ENCODE measurements around the gene LEKR1.
"Not testable (repeated sequence)": the region's sequence is repeated elsewhere in the genome, so short reads cannot be mapped to it uniquely, and the experiment has no call there.

The LEKR1 gene

DNA sequence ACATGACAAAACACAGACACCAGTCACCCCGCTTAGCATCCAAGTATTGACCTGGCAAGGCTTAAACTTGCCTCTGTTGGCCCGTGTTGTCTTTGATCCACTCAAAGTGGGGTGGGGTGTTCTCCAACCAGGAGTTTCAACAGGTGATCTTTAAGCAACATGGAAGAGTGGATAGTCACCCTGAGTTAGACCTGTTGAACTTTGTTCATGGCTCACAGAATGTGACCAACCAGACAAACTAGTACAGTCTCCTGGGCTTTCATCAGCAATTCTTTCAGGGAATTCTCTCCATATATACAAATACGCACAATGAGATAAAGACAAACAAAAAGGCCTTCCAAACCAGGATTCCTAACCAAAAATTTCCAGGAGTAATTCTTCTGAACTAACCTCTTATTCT, 11.9 kb downstream of the LEKR1 start:
- no peak for DNase-seq

DNA sequence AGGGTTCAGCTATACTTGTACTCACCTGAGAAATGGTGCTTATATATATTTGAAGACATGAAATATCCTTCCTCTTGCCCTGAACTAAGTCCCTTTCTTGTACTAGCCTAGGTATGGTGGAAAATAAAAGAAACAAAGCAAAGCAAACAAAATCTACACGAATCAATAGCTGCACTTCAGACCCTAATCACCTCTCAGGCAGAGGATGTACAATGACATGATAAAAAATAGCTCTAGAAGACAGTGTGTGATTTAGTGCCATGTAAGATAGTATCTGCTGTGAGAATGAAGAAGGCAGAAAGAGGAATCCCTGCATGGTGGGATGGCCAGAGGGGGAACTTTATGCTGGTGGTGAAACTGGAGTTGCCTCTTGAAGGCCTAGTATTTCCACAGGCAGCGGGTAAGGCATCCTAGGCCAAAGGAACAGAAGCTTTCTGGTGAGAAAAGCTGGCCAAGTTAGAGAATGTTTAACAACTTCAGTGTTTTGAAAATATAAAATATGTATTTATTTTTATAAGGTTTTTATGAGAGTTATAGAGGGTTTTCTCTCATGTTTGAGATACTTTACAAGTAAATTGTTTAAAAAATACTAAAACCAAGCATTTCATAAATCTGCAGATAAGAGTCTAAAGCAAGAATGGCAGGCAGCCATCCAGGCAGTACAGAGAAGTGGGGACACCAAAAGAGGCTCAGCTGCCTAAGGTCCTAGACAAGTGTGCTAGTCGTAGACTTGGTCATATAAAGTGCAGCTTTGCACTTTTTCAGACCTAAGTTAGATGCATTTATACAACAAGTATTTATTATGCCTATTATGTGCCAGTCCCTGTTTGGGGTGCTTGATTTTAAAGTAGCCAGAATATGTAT, 14.9 kb downstream of the LEKR1 start:
- DNase-seq: no peak

DNA sequence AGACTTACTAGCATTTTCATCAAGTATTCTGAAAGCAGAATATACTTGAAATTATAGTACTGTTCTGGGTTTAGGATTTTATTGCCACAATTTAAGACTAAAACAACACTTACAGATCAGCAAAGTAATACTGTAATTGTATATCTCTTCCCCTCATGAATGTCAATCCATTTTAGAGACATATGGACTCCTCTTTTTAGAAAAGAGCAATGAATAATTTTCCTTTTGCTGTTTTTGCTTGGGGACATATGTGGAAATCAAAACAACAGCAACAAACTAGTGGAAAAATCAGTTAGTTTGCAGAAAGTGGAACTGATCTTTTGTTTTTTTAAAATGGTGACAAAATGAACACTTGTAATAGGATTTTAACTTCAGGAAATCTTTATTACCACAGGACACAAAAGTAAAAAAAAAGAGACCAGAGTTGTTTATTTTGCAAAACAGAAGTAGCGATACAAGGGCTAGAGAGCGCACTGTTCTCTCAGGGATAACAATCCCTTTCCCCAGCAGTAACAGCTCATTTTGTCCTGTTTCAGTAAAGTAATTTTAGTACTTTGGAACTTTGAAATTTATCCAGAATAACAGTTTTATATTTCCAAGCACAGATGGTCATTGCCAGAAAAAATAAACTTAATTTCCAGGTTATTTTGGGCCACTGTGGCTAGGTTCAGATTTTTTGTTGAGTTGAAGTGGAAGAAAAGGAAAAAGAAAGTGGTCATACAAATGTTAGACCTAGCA, 17.1 kb downstream of the LEKR1 start:
- no peak for DNase-seq

DNA sequence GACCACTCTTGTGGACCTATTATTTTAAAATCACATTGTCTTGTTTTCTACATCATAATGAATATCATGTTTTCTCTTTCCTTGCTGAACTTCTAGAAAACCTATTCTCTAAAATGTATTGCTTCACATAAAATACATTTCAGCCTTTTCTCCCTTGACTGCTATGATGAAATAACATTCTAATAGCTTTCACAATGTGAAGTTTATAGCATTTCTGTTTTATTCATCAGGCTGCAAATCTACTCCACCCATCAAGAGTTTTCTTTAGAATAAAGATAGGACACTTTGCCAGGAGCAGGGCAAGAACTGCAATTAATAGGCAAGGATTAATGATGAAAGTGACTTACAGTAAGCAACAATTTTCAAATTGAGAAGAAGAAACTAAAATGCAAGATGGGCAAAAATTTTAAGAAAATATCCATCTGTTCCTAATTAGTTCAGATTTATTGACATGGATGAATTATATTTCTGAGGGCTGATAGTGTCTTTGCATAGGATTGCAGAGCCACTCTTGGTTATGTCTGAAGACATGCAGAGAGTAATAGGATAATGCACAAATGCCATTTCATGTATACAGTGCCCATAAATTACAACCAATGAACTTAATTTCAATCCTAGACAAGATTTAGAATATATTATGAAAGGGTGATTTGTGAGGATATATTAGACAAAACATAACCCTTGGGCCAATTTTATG, 21.7 kb downstream of the LEKR1 start:
- no peak for DNase-seq

DNA sequence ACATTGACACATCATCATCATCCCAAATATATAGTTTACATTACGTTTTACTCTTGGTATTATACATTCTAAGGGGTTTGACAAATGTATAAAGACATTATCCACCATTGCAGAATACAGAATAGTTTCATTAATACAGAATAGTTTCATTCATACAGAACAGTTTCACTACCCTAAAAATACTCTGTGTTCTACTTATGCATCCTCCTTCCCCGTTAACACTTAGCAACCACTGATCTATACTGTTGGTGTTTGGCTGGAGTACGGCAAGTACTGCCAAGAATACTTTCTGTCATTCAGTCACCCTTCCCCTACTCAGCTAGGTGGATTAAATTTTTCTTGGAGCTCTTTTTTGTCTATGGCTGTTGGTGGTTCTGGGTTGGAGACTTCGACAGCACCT, 33.4 kb downstream of the LEKR1 start:
- DNase-seq: no peak

DNA sequence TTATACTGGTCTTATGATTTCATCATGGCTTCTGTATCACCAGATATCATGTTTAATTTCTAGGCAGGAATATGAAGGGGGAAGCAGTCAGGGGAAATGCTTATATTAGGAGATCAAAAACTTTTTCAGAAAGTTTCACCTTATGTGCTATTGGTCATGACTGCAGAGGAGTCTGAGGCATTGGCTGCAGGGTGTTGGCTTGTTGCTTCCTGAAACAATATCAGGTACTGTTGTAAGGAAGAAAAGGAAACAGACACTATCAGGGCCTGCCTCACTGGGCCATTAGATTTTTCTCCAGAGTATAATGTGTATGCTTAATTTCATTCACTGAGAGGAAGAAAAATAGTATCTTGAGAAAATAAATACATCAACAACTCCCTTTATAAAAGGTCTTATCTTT, 34.7 kb downstream of the LEKR1 start:
- no peak for DNase-seq

DNA sequence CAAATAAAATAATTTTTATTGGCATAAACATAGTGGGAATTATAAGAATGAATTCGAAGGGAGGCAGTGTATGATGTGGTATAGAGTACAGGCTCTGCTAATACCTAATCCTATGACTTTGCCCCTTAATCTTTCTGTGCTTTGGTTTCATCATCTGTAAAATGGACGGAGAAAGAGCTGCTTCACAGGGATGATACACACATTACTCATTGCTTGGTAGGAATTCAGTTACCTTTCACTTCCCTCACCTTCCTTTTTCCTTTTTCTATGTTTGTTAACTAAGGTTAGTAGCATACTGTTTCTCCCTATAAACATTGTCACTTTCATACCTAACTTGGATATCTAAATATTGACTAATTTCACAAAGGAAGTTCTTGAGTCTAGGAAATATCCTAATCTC, 36.2 kb downstream of the LEKR1 start:
- DNase-seq: no peak

DNA sequence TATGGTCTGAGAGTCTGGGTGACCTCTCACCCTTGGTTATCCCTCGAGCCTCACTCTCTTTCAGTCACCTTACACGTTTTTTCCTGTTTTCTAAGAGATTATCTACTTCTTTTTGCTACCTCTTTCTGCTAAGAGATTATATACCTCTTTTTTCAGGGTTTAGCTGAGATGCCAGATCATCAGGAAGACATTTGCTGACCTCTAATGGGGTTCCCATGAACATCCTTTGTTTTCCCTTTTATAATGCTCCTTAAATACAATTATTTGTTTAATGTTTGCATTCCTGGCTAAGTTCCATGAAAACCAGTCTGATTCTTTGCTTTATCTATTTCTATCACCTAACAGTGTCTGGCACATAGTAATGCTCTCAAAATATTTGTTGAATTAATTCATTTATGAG, 39.6 kb downstream of the LEKR1 start:
- no peak for DNase-seq

DNA sequence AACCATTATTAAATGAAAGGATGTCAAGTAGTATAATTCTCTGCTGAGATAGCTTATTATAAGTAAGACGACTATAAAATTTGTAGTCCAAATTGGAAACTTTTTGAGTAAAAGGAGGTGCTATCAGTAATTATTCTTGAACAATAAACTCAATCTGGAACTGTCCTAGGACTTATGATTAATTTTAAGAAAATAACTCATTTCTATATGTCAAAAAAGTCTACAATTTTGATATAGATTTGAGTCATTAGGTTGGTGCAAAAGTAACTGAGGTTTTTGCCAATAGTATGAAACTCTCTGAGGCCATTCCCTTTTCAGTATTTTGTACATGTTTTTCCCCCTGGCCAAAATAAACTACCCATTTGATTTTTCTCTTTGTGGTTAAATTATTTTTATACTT, 41.0 kb downstream of the LEKR1 start:
- DNase-seq: no peak

DNA sequence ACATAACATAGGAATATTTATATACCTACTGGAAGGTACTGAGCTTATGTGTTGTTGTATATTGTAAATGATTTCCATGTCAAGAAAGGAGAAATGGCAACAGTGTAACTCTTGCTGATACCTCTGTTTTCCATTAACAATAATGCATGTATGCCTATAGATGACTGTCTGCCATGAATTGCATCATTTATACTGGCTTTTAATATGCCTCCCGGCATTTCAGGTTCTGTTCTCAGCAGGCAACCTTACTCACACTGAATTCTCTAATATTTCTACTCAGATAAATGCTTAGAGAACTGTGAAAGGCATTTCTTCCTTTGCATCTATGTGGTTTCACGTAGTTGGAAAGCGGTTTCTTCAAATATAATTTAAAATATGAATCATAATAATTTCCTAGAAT, 41.8 kb downstream of the LEKR1 start:
- DNase-seq: no peak

DNA sequence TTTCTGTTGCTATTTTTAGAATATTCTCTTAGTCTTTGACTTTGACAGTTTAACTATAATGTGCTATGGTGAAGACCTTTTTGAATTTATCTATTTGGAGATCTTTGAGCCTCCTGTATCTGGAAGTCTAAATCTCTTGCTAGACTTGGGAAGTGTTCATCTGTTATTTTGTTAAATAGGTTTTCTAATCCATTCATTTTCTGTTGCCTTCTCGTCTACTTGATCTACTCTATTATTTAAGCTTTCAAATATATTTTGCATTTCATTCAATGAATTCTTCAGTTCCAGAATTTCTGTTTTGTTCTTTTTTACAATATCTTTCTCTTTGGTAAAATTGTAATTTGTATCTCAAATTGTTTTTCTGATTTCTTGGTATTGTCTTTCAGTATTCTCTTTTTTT, 47.8 kb downstream of the LEKR1 start:
- no peak for DNase-seq

DNA sequence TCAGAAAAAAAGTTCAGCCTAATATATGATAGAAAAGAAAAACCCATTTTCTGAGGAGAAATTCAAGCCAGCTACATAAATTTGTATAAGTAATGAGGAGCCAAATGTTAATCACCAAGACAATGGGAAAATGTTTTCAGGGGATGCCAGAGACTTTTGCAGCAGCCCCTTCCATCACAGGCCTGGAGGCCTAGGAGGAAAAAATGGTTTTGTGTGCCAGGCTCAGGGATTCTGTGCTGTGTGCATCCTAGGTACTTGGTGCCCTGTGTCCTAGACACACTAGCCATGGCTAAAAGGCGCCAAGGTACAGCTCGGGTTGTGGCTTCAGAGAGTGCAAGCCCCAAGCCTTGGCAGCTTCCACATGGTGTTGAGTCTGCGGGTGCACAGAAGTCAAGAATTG, 53.3 kb downstream of the LEKR1 start:
- DNase-seq: not testable (repeated sequence)

DNA sequence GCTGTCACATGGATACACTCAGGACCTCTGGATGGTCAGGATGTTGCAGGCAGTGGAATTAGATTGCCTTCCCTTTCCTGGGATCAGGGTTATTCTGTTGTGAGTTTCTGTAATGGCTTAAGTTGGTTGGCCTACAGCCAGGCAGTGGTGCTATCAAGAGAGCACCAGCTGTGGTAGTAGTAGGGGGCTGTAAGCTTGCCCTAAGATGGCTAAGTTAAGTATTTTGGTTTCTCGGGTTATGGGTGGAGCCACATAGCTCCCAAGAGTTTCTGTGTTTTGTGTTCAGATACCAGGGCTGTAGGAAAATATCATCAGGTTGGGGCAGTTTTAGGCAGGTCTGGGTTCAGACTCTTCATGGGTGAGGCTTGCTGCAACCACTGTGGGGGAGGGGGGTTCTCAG, 59.6 kb downstream of the LEKR1 start:
- no peak for DNase-seq

DNA sequence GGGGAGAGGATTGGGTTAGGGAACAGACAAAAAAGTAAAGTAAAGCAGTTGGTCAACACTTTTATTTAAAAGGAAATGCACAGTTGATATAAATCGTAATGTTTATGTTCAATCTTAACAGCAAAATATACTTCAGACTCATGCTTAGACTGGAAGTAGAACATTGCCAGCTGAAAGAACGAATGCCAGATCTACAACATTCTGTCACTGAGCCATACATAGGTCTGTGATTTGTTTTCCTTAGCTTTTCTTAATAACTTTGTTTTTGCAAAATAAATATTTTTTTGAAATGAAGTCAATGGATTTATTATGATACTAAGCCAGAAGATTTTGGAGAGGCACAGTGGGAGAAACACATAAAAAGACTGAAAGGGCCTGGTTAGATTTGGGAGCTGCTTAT, 62.0 kb downstream of the LEKR1 start:
- no peak for DNase-seq

DNA sequence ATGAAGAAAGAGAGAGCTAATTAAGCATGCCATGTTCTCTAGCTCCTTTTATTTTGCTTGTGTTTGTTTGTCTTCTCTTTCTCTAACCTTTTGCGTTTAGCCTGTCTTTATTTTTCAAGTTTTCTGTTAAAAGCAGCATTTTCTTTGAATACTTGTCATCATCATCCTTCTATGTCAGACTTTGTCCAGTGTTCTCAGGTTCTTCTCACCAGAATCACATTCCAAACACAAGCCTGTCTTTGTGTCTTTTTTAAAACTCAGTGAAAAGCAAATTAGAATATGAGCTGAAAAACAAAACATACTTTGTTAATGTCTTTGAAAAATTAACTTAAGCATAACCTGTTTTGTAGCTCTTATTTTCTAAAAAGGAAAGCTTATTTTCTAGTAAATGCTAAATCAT, 62.4 kb downstream of the LEKR1 start:
- no peak for DNase-seq

DNA sequence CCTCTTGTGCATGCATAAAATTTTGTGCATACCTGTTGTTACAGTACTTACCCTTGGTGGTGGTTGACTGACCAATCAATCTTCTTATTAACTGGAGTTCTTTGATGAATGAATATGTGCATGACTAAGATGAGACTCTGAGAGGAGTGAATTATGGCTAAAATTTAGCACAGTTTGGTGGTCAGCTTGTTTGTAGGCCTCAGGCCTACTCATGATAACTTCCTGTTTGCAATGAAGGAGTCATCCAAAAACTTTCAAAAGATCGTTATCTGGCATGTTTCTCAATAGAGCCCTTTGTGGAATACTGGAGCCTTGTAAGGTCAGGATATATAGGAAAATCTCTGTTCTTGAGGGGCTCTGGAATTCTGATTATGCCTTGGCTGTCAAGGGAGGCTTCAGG, 66.5 kb downstream of the LEKR1 start:
- no peak for DNase-seq

DNA sequence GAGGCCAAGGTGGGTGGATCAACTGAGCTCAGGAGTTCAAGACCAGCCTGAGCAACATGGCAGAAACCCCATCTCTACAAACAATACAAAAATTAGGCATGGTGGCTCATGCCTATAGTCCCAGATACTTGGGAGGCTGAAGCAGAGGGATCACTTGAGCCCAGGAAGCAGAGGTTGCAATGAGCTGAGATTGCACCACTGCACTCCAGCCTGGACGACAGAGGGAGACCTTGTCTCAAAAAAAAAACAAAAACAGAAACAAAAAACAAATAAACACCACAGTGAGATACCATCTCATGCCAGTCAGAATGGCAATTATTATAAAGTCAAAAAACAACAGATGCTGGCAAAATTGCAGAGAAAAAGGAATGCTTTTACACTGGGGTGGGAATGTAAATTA, 69.2 kb downstream of the LEKR1 start:
- DNase-seq: not testable (repeated sequence)

DNA sequence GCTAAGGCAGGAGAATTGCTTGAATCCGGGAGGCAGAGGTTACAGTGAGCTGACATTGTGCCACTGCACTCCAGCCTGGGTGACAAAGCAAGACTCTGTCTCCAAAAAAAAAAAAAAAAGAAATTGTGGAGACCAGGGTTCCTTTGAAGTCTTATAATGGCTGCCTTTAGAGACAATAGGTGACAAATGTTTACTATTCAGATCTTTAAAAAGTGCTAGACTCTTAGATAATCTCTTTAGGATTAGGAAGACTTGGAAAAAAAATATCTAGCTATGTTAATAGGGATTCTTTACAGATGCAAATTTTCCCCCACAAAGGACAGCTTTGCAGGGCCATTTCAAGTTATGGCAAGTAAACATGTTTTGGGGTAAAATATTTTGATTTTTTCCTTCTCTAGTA, 71.7 kb downstream of the LEKR1 start:
- DNase-seq: not testable (repeated sequence)

DNA sequence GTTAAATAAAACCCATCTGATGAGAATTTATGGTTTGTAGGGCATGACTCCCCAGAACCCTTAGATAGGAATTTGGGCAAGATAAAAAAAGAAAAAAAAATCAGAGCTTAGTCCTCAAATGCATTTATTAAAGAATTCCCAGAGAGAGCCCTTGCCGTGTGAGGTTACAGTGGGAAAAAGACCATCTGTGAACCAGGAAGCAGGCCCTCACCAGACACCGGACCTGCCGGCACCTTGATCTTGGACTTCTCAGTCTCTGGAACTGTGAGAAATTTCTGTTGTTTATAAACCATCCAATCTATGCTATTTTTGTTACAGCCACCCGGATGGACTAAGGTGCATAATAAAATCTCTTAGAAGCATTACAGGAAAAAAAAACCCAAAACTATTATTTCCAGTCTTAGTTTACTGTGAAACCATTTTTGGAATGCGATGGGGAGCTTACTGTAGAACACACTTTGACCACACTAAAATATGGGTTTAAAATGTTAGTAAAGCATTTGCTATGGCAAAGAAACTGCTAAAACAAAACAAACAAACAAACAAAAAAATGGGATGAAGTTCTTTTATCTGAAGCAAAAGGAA, 72.2 kb downstream of the LEKR1 start:
- DNase-seq: no peak

DNA sequence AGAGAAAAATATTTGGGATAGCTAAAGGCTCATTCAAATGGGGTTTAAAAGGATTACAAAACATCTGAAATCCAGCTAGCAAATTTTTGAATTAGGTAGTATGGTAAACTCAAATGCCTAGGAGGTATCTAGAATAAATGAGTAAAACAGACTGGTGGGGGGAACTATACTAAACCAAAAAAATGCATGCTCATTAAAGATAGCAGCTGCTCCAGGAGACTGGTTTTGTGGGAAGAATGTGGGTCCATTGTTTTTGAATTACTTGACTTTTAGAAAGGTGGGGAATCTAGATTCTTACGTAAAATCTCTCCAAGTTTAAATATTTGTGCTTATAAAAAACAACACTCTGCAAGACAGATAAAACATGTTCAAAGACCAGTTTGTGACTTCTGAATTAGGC, 73.8 kb downstream of the LEKR1 start:
- DNase-seq: no peak

DNA sequence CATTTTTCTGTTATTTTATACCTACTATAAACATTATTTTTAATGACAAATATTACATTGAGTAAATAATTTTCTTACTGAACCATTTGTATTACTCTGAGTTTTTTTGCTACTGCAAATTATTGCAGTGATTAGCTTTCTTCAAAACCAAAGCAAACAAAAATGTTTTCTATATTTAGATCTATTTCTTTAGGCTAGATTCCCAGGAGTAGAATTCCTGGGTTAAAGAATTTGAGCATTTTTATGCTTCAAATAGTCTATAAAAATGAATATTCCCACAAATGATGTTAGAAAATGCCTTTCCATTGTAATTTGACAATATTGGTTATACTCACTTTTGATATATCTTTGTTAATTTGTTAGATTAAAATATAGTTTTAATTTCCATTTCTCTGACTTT, 76.8 kb downstream of the LEKR1 start:
- DNase-seq: no peak

DNA sequence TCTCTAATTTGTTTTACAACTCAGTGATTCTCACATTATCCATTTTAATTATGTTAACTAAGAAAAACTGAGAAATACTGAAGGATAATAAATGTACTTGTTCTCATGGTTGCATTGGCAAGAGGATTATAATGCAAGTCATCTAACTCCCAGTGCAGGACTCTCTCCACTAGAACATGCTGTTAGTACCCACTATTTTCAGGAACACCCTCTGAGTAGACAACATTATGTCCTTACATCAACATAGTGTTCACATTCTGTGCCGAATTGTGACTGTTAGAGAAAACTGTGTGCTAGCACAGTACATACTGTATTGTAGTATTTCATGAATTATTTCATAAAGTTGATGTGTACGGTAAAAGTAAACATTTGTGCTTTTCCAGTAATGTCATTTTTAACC, 80.1 kb downstream of the LEKR1 start:
- DNase-seq: no peak

DNA sequence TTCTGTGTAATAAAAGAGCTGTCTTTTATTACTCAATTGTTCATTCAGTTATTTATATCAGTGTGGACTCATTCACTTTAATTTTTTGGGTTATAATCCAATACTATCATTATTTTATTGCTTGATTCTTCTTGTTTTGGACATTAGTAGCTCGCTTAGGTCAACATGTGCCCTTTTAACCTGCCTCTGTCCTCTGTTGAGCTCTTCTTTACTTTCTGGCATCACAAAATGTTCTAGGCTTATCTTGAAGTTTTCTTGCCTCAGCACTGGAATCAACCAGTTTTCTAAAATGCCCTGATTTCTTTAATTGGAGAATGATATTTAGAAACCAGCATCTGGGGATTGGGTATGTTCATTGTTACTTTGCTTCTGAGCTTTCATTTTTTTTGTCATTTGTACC, 82.2 kb downstream of the LEKR1 start:
- DNase-seq: no peak

DNA sequence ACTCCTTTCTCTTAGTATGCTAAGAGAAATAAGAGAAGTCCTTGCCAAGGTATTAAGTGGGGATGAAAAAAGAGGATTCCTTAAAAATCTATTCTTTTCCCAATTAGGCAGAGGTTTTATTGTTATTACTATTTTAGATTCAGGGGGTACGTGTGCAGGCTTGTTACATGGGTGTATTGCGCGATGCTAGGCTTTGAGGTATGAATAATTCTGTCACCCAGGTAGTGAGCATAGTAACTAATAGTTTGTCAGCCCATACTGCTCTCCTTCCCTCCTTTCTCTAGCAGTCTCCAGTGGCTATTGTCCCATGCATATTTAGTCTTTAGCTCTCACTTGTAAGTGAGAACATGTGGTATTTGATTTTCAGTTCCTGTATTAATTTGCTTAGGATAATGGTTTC, 83.9 kb downstream of the LEKR1 start:
- DNase-seq: no peak
